Neural progenitor cell (in vitro differentiated cells): Measurements from ENCODE around the gene DNAH5.

Source experiments
- CTCF ChIP-seq: fragments of 200-600 bp; sonication (generic); IDR thresholded peaks from 2 replicates; pipeline ENCODE4 v1.5.1; 2017; ENCODE audit warnings: antibody characterized with exemption, mild to moderate bottlenecking
- EZH2 ChIP-seq: fragments of 200-600 bp; sonication (generic); IDR thresholded peaks from 2 replicates; pipeline ENCODE4 v1.6.1; 2017; ENCODE audit warnings: antibody characterized with exemption, mild to moderate bottlenecking, moderate library complexity

- TF ChIP-seq CTCF = no peak
- TF ChIP-seq EZH2 = no peak
Measured at GRCh38 chr5:13945271-13945670, 783 bp upstream of the DNAH5 start.
